Endodermal cell (in vitro differentiated cells): ENCODE measurements around the gene ADRM1. TPM values are rescaled to one million over a fixed set of nuclear protein-coding genes. Genes with fewer than 3 reads are reported as not detected.

Experiments
- DNase-seq: peaks from one replicate; pipeline ENCODE4 v3.0.0-alpha.2; 2017
- H3K27ac ChIP-seq: 2 replicates; pipeline ENCODE4 v1.5.1; 2013; ENCODE audit warnings: mild to moderate bottlenecking, low read depth, low read length, moderate library complexity
- H3K27me3 ChIP-seq: 2 replicates; pipeline ENCODE4 v1.6.1; 2013; ENCODE audit warnings: mild to moderate bottlenecking, low read length, moderate library complexity; ENCODE audit not compliant: insufficient read depth, control insufficient read depth, poor library complexity, severe bottlenecking
- H3K36me3 ChIP-seq: 2 replicates; pipeline ENCODE4 v1.7.0; 2013; ENCODE audit warnings: mild to moderate bottlenecking, low read length, moderate library complexity; ENCODE audit not compliant: control insufficient read depth, insufficient read depth
- H3K4me1 ChIP-seq: one replicate; pipeline ENCODE4 v1.7.0; 2013; ENCODE audit warnings: low read length; ENCODE audit not compliant: control insufficient read depth, insufficient read depth
- H3K4me3 ChIP-seq: 2 replicates; pipeline ENCODE4 v1.5.1; 2013; ENCODE audit warnings: mild to moderate bottlenecking, low read length, moderate library complexity
- H3K9ac ChIP-seq: 2 replicates; pipeline ENCODE4 v1.6.1; 2013; ENCODE audit warnings: mild to moderate bottlenecking, low read length, moderate library complexity; ENCODE audit not compliant: poor library complexity, severe bottlenecking; ENCODE audit errors: extremely low read depth
- H3K9me3 ChIP-seq: 2 replicates; pipeline ENCODE4 v1.6.1; 2013; ENCODE audit warnings: mild to moderate bottlenecking, low read length, moderate library complexity; ENCODE audit not compliant: control insufficient read depth
- H3K27ac Mint-ChIP-seq: 2 replicates; pipeline ENCODE4 v1.8.0; 2020; ENCODE audit warnings: mixed read lengths
- H3K27me3 Mint-ChIP-seq: 2 replicates; pipeline ENCODE4 v1.8.0; 2021; ENCODE audit warnings: mild to moderate bottlenecking, mixed read lengths; ENCODE audit not compliant: insufficient read depth
- H3K36me3 Mint-ChIP-seq: 2 replicates; pipeline ENCODE4 v1.8.0; 2020; ENCODE audit warnings: low read depth, mixed read lengths
- H3K4me1 Mint-ChIP-seq: 2 replicates; pipeline ENCODE4 v1.8.0; 2020; ENCODE audit warnings: mixed read lengths
- H3K4me3 Mint-ChIP-seq: 2 replicates; pipeline ENCODE4 v1.8.0; 2020; ENCODE audit warnings: mild to moderate bottlenecking, moderate library complexity, mixed read lengths
- H3K9me3 Mint-ChIP-seq: 2 replicates; pipeline ENCODE4 v1.8.0; 2020; ENCODE audit warnings: mild to moderate bottlenecking, mixed read lengths
- CTCF ChIP-seq: fragments of 200-600 bp; sonication (generic); conservative IDR thresholded peaks from 2 replicates; pipeline ENCODE4 v1.5.0; 2021; ENCODE audit warnings: antibody characterized with exemption, mild to moderate bottlenecking
- WGBS, 2 experiments: methylation state at CpG; one replicate each; pipeline versions ENCODE4 v1.1.5 to v1.1.7; 2013; ENCODE audit warnings: missing lambda C conversion rate in 2 of 2, mixed read lengths in 1 of 2; ENCODE audit not compliant: insufficient coverage in 1 of 2, insufficient read length in 1 of 2; 5-methylcytosine and 5-hydroxymethylcytosine counted together
- total RNA-seq, 2 donors: library from RNA; stranded (reverse); fragmentation: NEBNext Ultra II Directional in 1 of 2; extraction: Animal tissue kit (Norgen Biotek cat#: 25700) in 1 of 2; gene quantifications; 2 replicates in 1 of 2; 3 replicates in 1 of 2; pipeline ENCODE4 v1.2.1, GENCODE V29; 2021

ADRM1 gene
- total RNA-seq, 2 donors from 2014 or later = 105 to 106 TPM

- no peaks in the 10 kb centered on the region for H3K9me3 Mint-ChIP-seq
- no peak overlapping the region for H3K27ac Mint-ChIP-seq
- Histone ChIP-seq H3K36me3 (peaks cover 58% of the 10 kb centered on the region), H3K27ac (no peak overlapping the region), H3K27me3 (no peaks in the 10 kb centered on the region), H3K4me1 (no peaks in the 10 kb centered on the region), H3K9ac (no peak overlapping the region), H3K4me3 (no peak overlapping the region), H3K9me3 (no peaks in the 10 kb centered on the region)
- DNase-seq = no peak
- H3K36me3 Mint-ChIP-seq = peaks cover 58% of the 10 kb centered on the region
- H3K27me3 Mint-ChIP-seq = no peaks in the 10 kb centered on the region
- H3K4me3 Mint-ChIP-seq = no peak overlapping the region
- no peak for TF ChIP-seq CTCF
- WGBS, 2 experiments = 92 to 97% methylated on average over 6 of the region's 6 CpGs
- H3K4me1 Mint-ChIP-seq = no peaks in the 10 kb centered on the region
Observed at GRCh38 chr20:62285151-62285550, 17.6 kb upstream of the ADRM1 start.

DNA sequence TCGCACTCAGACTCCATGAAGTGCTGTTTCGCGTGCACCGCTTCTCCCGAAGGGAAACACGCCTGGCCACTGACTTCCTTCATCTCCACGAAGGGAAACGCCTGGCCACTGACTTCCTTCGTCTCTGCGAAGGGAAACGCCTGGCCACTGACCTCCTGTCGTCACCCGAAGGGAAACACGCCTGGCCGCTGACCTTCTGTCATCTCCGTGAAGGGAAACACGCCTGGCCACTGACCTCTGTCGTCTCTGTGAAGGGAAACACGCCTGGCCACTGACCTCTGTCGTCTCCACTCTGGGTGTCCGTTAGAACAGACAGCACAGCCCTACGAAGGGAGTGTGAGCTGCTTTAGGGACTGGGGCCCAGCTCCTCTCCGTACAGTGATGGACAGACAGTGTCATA lies 17.1 kb upstream of the ADRM1 start:
- H3K9ac ChIP-seq = no peak overlapping the region

GRCh38 chr20:62286493-62287064 lies 16.2 kb upstream of the ADRM1 start:
- Mint-ChIP-seq H3K36me3 (peaks cover 53% of the 10 kb centered on the region), H3K27ac (no peak overlapping the region), H3K27me3 (no peaks in the 10 kb centered on the region), H3K9me3 (no peaks in the 10 kb centered on the region), H3K4me3 (no peak overlapping the region), H3K4me1 (no peaks in the 10 kb centered on the region)
- no peaks in the 10 kb centered on the region for H3K9me3 ChIP-seq
- H3K4me3 ChIP-seq = no peak overlapping the region
- no peaks in the 10 kb centered on the region for H3K4me1 ChIP-seq
- H3K9ac ChIP-seq = no peak overlapping the region
- no peak for TF ChIP-seq CTCF
- 94 to 96% methylated on average over 20 to 25 of the region's 25 CpGs for WGBS, 2 experiments
- H3K27ac ChIP-seq = no peak overlapping the region
- H3K27me3 ChIP-seq = no peaks in the 10 kb centered on the region
- H3K36me3 ChIP-seq = peaks cover 50% of the 10 kb centered on the region
- no peak for DNase-seq

More for the DNA sequence above, 17.1 kb upstream of the ADRM1 start:
- H3K4me1 Mint-ChIP-seq = no peaks in the 10 kb centered on the region
- H3K4me1 ChIP-seq = no peaks in the 10 kb centered on the region
- no peaks in the 10 kb centered on the region for H3K27me3 ChIP-seq
- H3K36me3 Mint-ChIP-seq = peaks cover 54% of the 10 kb centered on the region
- H3K27ac Mint-ChIP-seq = no peak overlapping the region
- no peaks in the 10 kb centered on the region for H3K9me3 Mint-ChIP-seq
- H3K4me3 Mint-ChIP-seq = no peak overlapping the region
- no peak for TF ChIP-seq CTCF
- no peak overlapping the region for H3K4me3 ChIP-seq
- H3K9me3 ChIP-seq = no peaks in the 10 kb centered on the region
- H3K36me3 ChIP-seq = peaks cover 53% of the 10 kb centered on the region
- H3K27me3 Mint-ChIP-seq = no peaks in the 10 kb centered on the region
- DNase-seq = no peak
- no peak overlapping the region for H3K27ac ChIP-seq
- WGBS, 2 experiments = 87 to 88% methylated on average over 23 of the region's 23 CpGs
